ENCODE data around the gene FOXA2.

GRCh38 chr20:22583773-22584521 is 425 bp downstream of the FOXA2 start:
- no peak for TF ChIP-seq CTCF (IDR thresholded peaks at IDR 0.05)
- no peak for TF ChIP-seq POLR2A (IDR thresholded peaks at IDR 0.05)

All from Peyer's patch (tissue), 4 donors.